Femur (tissue), 1 donor: ENCODE data around the gene FNDC3B.
"Not testable (repeated sequence)": the region's sequence is repeated elsewhere in the genome, so short reads cannot be mapped to it uniquely, and the experiment has no call there.

ENCODE experiments used
- DNase-seq: peaks from one replicate; pipeline ENCODE4 v3.0.0-alpha.2; 2017

FNDC3B gene

GRCh38 chr3:172039436-172040077, at the start of gene FNDC3B:
Gene FNDC3B (plus strand): TSS chr3:172039578. CDS start chr3:172112480, 72,902 bp downstream.
- peak; percentile 97 for DNase-seq

DNA sequence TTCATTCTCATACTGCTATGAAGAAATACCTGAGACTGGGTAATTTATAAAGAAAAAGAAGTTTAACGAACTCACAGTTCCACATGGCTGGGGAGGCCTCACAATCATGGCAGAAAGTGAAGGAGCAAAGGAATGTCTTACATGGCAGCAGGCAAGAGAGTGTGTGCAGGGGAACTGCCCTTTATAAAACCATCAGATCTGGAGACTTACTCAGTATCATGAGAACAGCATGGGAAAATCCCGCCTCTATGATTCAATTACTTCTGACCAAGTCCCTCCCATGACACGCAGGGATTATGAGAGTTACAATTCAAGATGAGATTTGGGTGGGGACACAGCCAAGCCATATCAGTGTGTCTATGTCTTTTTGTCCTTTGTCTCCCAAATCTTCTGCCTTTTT, 49.1 kb upstream of the FNDC3B start:
- not testable (repeated sequence) for DNase-seq

DNA sequence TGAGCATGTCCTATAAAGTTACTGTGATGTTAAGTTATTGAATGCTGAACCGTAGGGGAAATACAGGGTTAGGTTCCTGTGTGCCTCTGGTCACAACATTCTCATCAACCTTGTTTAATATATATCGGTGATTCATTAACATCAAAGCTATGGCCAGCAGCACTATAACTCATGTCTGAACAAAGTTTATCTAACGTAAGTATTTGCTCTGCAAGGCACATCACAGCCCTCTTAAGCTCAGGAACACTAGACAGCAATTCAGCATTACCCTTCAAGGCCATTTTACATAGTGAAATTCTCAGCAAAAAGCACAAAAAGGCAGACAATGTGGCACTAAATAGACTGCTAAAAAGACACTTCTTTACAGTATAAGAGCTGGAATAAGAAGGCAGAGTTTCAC, 48.2 kb upstream of the FNDC3B start:
- DNase-seq = no peak

- no peak for DNase-seq
These were observed 44.5 kb upstream of the FNDC3B start for GRCh38 chr3:171994646-171995428.

DNA sequence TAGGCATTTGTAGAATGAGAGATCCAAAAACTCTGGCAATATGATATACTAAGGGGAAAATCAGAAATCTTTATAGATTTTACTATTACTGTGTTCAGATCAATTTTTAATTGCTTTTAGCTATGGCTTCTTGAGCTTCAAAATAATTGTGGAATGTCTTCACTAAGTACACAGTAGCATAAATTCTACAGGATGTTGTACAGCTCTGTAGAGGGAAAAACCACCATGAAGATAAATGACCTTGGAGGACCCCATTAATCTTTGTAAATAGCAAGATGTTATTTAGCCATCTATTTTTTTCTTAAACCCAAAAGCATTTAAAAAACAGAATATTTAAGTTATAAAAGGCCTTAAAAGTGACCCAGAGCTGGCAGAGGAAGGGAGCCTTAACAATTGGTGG, 43.9 kb upstream of the FNDC3B start:
- no peak for DNase-seq

DNA sequence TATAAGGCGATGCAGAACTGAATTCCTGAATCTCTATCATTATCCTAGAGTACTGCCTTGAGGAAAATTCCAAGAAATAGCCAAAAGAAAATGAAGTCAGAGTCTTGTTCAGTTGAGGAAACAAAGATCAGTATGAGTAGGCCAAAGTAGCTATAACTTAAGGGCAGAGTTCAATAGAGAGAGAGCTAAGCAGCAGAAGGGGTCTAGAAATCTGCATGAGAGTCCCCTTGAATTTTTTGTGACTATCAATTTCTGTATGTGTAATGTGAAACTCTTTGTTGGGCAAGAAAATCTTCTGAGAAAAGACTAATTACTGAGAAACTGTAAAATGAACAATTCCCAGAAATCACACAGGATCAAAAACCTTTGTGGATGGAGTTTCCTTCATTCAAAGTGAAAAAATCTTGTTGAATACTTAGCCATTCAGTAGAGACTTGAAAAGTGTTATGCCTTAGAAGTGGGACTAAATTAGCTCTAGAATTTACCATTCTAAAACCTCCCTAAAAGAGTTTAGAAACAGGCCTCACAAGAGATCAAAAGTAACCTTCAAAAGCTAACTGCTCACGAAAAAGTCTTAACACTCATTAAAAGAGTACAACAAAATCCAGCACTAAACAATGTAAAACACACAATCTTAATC, 43.1 kb upstream of the FNDC3B start:
- DNase-seq = no peak

DNA sequence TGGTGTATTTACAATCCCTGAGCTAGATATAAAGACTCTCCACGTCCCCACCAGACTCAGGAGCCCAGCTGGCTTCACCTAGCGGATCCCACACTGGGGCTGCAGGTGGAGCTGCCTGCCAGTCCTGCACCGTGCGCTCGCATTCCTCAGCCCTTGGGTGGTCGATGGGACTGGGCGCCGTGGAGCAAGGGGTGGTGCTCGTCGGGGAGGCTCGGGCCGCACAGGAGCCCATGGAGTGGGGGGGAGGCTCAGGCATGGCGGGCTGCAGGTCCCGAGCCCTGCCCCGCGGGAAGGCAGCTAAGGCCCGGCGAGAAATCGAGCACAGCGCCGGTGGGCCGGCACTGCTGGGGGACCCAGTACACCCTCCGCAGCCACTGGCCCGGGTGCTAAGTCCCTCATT, 40.6 kb upstream of the FNDC3B start:
- not testable (repeated sequence) for DNase-seq

- not testable (repeated sequence) for DNase-seq
These were observed 37.8 kb upstream of the FNDC3B start for GRCh38 chr3:172001616-172002015.

- DNase-seq = no peak
These were observed 36.8 kb upstream of the FNDC3B start for GRCh38 chr3:172002512-172003078.

GRCh38 chr3:172003146-172003545, 36.2 kb upstream of the FNDC3B start:
- DNase-seq = no peak

GRCh38 chr3:172007065-172007370, 32.4 kb upstream of the FNDC3B start:
- no peak for DNase-seq

GRCh38 chr3:172009803-172010202, 29.6 kb upstream of the FNDC3B start:
- DNase-seq = no peak

DNA sequence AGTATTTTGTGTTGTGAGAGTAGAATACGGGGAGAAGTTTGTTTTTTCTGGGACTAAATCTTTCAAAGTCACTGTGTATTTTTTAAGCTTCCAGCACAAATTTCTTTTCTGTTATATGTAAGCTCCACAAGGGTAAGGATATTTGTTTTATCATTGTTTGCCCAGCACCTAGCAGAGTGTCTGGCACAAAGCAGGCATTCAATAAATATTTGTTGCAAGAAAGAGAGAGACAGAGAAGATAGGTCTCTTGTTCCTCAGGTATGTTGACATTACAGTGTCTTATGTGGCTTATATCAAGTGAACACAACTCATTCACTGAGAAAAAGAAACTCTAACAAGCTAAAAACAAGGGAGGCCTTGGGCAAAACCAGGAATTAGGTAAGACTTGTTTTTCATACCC, 26.6 kb upstream of the FNDC3B start:
- DNase-seq = no peak

DNA sequence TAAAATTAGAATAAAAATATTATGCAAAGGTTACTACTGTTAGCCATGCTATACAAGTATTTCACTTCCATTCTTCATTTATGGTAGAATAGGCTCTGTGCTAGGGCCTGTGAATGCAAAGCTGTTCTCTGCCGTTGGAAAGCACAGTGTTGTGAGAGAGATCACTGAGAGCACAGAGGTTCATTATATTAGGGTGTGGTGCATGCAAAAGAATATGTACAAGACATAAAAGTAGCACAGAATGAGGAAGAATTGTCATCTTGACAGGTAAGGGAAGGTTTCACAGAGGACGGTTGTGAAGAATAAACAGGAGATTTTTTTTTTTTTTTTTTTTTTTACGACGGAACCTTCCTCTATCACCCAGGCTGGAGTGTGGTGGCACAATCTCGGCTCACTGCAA, 25.2 kb upstream of the FNDC3B start:
- DNase-seq = no peak

DNA sequence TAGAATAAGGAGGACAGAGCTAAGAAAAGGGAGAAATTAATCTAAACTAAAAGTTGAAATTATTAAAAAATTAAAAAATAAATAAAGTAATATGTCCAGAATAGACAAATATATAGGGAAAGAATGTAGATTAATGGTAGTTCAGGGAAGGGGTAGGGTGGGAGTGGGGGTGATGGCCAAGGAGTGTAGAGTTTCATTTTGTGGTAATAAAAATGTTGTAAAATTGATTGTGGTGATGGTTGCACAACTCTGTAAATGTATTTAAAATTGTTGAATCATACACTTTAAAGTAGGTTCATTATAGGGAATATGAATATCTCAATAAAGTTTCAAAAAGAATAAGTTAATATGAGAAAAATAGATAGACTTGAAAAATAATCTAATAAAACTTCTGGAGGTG, 21.0 kb upstream of the FNDC3B start:
- DNase-seq = no peak

GRCh38 chr3:172020763-172021162, 18.6 kb upstream of the FNDC3B start:
- no peak for DNase-seq

DNA sequence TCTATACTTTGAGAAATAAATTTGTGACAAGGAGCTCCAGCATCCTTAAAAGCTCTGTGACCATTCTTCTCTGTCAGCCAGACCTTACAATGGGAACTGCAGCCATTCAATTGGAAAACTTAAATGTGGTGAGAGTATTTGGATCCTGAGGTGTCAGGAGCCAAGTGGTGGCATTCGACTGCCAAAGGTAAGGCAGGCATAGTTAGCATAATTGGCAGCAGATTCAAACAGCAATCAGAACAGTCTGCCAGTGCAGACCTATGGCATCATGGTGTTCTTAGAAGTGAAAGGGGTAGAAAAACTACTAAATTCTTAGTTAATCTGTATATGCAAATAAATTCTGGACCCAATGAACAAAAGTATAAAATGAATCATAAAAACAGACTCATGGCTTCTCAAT, 18.2 kb upstream of the FNDC3B start:
- no peak for DNase-seq

DNA sequence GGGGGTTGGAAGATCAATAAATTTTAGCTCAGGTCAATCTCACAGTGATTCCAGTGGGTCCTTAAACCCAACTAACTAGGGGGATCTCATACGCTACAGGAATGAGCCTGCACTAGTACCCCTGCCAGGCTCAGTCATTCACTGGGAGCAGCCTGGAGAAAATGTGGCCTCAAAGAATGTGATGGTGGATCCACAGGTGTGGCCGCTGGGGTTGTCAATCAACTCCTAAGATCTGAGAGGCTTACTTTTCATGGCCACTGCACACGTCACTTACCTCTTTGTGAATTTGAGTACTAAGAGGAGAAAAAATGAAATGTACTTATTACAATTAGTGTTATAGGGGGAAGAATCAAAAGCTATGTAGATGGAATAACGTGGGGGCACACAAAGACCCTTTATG, 17.5 kb upstream of the FNDC3B start:
- DNase-seq = no peak

DNA sequence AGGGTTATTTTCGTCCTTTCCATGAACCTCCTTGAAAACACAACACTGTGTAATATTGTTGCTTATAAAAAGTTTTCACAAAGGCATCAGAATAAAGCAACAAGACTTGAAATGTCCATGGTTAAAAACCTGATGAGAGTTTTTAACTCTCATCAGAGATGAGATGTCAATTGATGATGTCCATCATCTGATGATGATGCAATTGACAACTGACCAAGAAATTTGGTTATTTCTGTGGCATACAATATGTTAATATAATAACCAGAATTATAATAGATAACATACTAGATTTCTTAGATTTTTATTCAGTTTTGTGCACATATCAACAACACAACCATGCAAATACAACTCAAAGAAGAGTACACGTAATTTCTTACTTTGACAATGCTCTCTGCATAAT, 15.5 kb upstream of the FNDC3B start:
- DNase-seq = no peak

DNA sequence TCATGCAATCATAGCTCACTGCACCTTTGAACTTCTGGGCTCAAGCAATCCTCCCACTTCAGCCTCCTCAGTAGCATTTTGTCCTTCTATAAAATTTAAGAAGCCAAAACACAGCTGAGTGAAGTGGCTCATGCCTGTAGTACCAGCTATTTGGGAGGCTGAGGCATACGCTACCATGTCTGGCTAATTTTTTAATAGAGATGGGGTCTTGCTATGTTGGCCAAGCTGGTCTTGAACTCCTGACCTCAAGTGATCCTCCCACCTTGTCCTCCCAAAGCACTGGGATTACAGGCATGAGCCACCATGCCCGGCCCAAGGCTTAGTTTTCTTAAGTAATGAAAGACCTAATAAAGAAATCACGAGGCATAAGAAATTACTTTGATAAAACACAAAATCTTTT, 14.7 kb upstream of the FNDC3B start:
- no peak for DNase-seq

GRCh38 chr3:172029425-172030098, 9.8 kb upstream of the FNDC3B start:
- DNase-seq = no peak

DNA sequence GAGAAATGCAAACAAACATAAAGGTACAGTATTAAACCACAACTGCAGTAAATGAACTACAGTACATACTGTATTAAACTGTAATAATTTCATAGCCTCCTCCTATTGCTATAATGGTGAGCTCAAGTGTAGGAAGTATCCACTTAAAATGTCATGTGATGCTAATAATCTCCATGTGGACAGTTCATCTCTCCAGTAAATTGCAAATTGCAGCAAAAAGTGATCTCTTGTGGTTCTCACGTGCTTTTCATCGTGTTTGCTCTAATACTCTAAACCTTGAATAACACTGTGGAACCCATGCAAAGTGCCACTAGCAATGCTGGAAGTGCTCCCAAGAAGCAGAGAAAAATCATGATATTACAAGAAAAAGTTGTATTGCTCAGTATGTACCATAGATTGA, 9.2 kb upstream of the FNDC3B start:
- no peak for DNase-seq

DNA sequence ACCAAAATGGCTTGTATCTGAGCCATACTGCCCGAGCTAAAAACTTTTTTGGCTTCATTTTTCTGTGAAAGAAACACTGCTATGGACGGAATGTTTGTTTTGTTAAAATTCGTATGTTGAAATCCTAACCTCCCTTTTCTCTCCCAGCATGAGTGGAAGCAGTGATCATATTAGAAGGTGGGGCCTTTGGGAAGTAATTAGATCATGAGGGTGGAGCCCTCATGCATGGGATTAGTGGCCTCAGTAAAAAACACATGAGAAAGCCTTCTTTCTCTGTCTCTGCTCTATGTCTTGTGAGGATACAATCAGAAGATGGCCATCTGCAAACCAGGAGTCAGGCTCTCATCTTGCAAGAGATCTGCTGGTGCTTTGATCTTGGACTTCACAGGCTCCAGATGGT, 7.4 kb upstream of the FNDC3B start:
- DNase-seq = no peak
